Urinary bladder (tissue), 4 donors: ENCODE measurements around the gene RNASEH2B. TPM values are rescaled to one million over a fixed set of nuclear protein-coding genes. Genes with fewer than 3 reads are reported as not detected.

ENCODE experiments used
- DNase-seq: peaks from one replicate; pipeline ENCODE4 v3.0.0-alpha.2; 2015; ENCODE audit errors: extremely low spot score
- H3K27ac ChIP-seq: one replicate; pipeline ENCODE4 v1.5.1; 2013; ENCODE audit warnings: low read depth, mild to moderate bottlenecking, moderate library complexity
- H3K36me3 ChIP-seq: one replicate; pipeline ENCODE4 v1.6.1; 2013; ENCODE audit warnings: mild to moderate bottlenecking, moderate library complexity; ENCODE audit not compliant: insufficient read depth
- H3K4me1 ChIP-seq: one replicate; pipeline ENCODE4 v1.6.1; 2013; ENCODE audit warnings: mild to moderate bottlenecking, moderate library complexity; ENCODE audit not compliant: insufficient read depth
- H3K4me3 ChIP-seq: one replicate; pipeline ENCODE4 v1.5.1; 2013; ENCODE audit warnings: low read depth, low read length
- whole genome bisulfite sequencing: extraction: QIAGEN DNeasy Blood & Tissue Kit; methylation state at CpG from one replicate; pipeline ENCODE4 v1.1.7; 2013; 5-methylcytosine and 5-hydroxymethylcytosine counted together
- polyA plus RNA-seq: library from polyadenylated mRNA; stranded (reverse); fragments of 200-250 nt; gene quantifications from one replicate; pipeline ENCODE4 v1.2.3, GENCODE V29; 2013
- total RNA-seq: library from RNA; depleted of rRNA; stranded (reverse); fragments of >200 nt; gene quantifications from one replicate; pipeline ENCODE4 v1.2.3, GENCODE V29; 2014
- donor health status: healthy with polysubstance abuse.
- donor health status: healthy.

Gene RNASEH2B
- total and polyA plus RNA-seq, 2 donors: 36.3 to 154 TPM

GRCh38 chr13:51000061-51000460, 90.5 kb downstream of the RNASEH2B start:
- no peak for DNase-seq
- 62% methylated on average over 5 of the region's 5 CpGs for WGBS
- Histone ChIP-seq H3K27ac (no peak overlapping the region), H3K4me3 (no peak overlapping the region), H3K36me3 (no peaks in the 10 kb centered on the region), H3K4me1 (peaks cover 3% of the 10 kb centered on the region)

DNA sequence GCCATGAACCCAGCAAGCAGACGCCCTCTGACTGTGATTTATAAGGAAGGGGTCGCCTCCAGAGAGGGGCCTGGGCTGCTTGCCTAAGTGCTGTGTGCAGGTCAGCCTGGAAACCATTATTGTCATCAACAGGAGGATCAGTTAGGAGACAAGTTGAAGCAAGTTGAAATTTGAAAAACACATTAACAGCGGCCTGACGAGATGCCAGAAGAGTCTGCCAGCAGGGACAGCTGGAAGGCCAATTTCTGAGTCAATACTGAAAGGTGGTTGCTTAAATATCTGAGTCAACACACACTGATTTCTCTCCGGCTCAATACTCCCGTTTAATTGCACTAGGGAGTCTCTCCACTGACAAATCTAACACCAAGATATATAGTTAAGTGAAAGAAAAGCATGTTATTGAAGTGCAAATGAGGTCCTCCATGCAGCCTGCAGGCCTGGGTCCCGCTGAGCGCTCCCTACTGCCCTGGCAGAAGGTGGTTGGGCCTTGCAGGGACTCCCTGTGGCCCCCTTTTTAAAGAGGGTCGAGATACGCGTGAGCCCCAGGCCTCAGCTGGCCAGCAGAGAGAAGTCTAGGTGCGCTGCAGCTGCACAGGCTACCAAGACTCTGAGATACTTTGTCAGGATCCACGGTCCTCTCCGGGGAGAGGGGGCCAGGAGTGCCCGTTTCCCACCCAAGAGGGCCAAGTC, 91.1 kb downstream of the RNASEH2B start:
- DNase-seq: peak; percentile 64
- 68% methylated on average over 15 of the region's 15 CpGs for WGBS

GRCh38 chr13:51001335-51001734, 91.7 kb downstream of the RNASEH2B start:
- Histone ChIP-seq H3K36me3 (no peaks in the 10 kb centered on the region), H3K27ac (no peak overlapping the region), H3K4me1 (peaks cover 3% of the 10 kb centered on the region), H3K4me3 (no peak overlapping the region)
- no peak for DNase-seq
- 84% methylated on average over 8 of the region's 8 CpGs for WGBS

More for the DNA sequence above, 91.1 kb downstream of the RNASEH2B start:
- H3K4me3 ChIP-seq: no peak overlapping the region
- no peak overlapping the region for H3K27ac ChIP-seq
- H3K4me1 ChIP-seq: peaks cover 3% of the 10 kb centered on the region
- no peaks in the 10 kb centered on the region for H3K36me3 ChIP-seq

GRCh38 chr13:51002736-51003135, 93.1 kb downstream of the RNASEH2B start:
- Histone ChIP-seq H3K36me3 (no peaks in the 10 kb centered on the region), H3K27ac (no peak overlapping the region), H3K4me1 (peaks cover 3% of the 10 kb centered on the region), H3K4me3 (no peak overlapping the region)
- DNase-seq: no peak
- WGBS: 63% methylated on average over 1 of the region's 1 CpG

GRCh38 chr13:51003642-51004041, 94.1 kb downstream of the RNASEH2B start:
- WGBS: 79% methylated on average over 7 of the region's 7 CpGs
- no peak for DNase-seq
- Histone ChIP-seq H3K4me1 (peaks cover 3% of the 10 kb centered on the region), H3K36me3 (no peaks in the 10 kb centered on the region), H3K4me3 (no peak overlapping the region), H3K27ac (no peak overlapping the region)

DNA sequence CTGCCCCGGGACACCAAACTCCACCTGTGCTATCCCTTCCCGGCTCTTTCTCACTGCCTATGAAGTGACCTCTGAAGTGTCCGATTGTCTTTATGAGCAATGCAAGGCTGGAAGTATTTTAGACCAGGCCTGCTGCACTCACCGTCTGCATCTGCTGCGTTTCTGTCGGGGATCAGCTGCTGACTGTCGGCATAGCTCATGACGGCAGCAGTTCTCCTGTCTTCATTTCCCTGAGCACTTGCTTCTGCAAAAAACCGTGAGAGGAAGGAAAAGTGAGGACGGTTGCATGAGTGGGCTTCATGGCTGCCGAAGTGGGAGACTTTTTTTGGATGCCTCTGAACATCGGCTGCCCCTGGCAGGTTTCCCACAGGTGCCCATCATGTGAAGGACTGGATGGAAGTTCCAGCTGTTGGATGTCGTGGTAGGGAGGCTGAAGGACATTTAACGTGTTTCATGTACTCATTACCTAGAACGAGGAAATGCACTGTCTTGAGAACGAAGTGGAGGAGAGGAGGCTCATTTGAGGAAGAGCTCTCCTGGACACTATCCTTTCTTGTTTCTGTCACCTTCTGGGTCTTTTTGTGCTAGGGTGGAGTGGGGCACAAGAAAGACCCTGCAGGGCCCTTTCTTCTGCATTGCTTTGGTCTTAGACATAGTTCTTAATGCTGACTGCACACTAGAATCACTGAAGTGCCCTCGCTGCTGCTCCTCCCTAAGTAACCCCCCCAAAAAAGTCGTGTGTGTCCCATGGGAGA, 94.7 kb downstream of the RNASEH2B start:
- no peaks in the 10 kb centered on the region for H3K36me3 ChIP-seq
- no peak overlapping the region for H3K4me3 ChIP-seq
- WGBS: 81% methylated on average over 18 of the region's 18 CpGs
- peaks cover 3% of the 10 kb centered on the region for H3K4me1 ChIP-seq
- no peak overlapping the region for H3K27ac ChIP-seq
- no peak for DNase-seq

DNA sequence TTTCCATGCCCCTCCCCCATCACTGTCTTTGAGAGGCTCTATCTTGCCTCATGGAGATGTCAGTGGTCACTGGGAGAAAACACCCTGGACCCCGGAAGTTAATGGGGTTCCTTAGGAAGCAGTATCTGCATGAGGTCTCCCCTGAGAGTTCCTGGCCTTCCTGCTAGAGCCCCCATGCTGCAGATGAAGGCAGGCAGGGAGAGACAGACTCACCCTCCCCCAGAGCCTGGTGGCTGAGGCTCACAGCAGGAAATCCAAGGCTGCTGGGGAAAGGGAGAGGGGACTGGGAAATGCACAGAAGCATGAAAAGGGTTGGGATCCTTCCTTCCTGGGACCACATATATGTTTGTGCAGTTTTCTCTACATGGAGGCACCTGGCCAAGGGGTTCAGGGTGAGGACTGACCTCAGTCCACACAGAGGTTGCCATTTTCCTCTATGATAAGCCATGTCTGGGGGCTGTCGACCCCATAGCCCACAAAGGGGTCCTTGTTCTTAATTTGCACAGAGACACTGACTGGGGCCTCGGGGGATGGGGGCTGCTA, 95.4 kb downstream of the RNASEH2B start:
- no peak overlapping the region for H3K27ac ChIP-seq
- no peaks in the 10 kb centered on the region for H3K36me3 ChIP-seq
- peaks cover 3% of the 10 kb centered on the region for H3K4me1 ChIP-seq
- H3K4me3 ChIP-seq: no peak overlapping the region
- WGBS: 79% methylated on average over 3 of the region's 3 CpGs
- DNase-seq: no peak

DNA sequence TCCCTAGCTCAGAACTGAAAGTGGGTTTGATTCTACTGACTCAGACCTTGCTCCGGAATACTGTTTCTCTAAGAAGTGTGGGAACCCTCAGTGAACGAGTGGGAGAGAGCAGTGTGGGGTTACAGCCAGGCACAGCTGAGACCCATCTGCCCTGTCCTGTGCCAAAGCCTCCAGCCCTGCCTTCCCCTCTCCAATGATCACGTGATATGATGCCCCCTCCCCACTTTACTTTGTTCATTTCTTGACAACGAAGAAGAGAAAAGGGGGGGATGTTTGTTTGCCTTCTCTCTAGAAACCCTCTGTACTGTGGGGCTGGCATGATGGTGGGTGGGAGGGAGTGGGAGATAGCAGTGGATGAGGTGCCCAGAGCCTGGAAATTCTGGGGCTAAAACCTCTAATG, 96.0 kb downstream of the RNASEH2B start:
- H3K27ac ChIP-seq: no peak overlapping the region
- no peak for DNase-seq
- no peak overlapping the region for H3K4me3 ChIP-seq
- no peaks in the 10 kb centered on the region for H3K36me3 ChIP-seq
- 65% methylated on average over 4 of the region's 4 CpGs for WGBS
- H3K4me1 ChIP-seq: peaks cover 3% of the 10 kb centered on the region

Other genes with a start within 250 kb of the RNASEH2B start
- gene DLEU7, start 66.1 kb upstream of the RNASEH2B start, total RNA-seq: 0.11 TPM
- 0.09 TPM for gene DLEU7, start 66.1 kb upstream of the RNASEH2B start, polyA plus RNA-seq
- gene C13orf42, start 201.5 kb downstream of the RNASEH2B start, total RNA-seq: not detected
- not detected for gene C13orf42, start 201.5 kb downstream of the RNASEH2B start, polyA plus RNA-seq